Neutrophil (primary cell): ENCODE data around the gene C14orf132.

Experiments
- H3K27ac ChIP-seq: fragments of 200-600 bp; sonication (generic); 2 replicates; pipeline ENCODE4 v1.5.1; 2016; ENCODE audit warnings: mild to moderate bottlenecking, moderate library complexity
- H3K27me3 ChIP-seq: fragments of 200-600 bp; sonication (generic); 2 replicates; pipeline ENCODE4 v1.6.0; 2016; ENCODE audit warnings: mild to moderate bottlenecking
- H3K36me3 ChIP-seq: fragments of 200-600 bp; sonication (generic); 2 replicates; pipeline ENCODE4 v1.5.1; 2017
- H3K4me1 ChIP-seq, 2 experiments: fragments of 200-600 bp in 1 of 2; sonication (generic) in 1 of 2; 1 replicate in 1 of 2; 2 replicates in 1 of 2; pipeline versions ENCODE4 v1.5.1 to v1.6.1; 2013 to 2016; ENCODE audit warnings: low read depth in 1 of 2, low read length in 1 of 2, mild to moderate bottlenecking in 1 of 2, moderate library complexity in 1 of 2; ENCODE audit not compliant: control insufficient read depth in 1 of 2, insufficient read depth in 1 of 2
- H3K4me3 ChIP-seq, 2 experiments: fragments of 200-600 bp in 1 of 2; sonication (generic) in 1 of 2; 1 replicate in 1 of 2; 2 replicates in 1 of 2; pipeline ENCODE4 v1.5.1; 2013 to 2016; ENCODE audit warnings: low read depth in 1 of 2, low read length in 1 of 2, mild to moderate bottlenecking in 1 of 2, moderate library complexity in 1 of 2
- H3K9me3 ChIP-seq: fragments of 200-600 bp; sonication (generic); 2 replicates; pipeline ENCODE4 v1.5.1; 2016
- CTCF ChIP-seq: fragments of 200-600 bp; sonication (generic); IDR thresholded peaks from 2 replicates; pipeline ENCODE4 v1.5.1; 2016; ENCODE audit warnings: antibody characterized with exemption

C14orf132 gene

DNA sequence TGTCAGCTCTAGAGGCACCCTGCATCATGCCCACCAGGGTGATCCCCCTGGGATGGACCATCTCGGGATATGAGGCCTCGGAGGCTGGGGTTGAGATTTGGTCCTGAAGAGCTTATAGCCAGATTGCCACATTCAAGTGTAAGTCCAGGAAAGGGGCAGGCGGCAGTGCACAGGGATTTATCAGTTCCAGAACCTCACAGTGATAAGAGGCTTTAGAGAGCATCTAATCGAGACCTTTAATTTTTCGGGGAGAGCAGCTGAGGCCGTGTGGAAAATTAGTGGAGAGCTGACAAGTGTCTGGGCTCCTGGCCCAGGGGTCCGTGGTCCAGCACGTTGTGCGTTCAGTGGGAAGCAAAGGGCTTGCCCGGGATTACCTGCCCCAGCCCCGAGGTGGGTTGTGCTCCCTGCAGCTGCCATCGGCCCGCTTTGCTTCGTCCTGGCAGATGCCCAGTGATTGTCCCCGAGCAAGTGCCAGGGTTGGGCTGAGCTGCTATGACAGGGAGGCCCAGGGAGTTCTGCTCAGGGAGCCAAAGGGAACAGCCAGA lies 52.1 kb downstream of the C14orf132 start:
- H3K27ac ChIP-seq: no peak overlapping the region
- no peaks in the 10 kb centered on the region for H3K9me3 ChIP-seq
- H3K4me1 ChIP-seq: no peaks in the 10 kb centered on the region
- H3K36me3 ChIP-seq: no peaks in the 10 kb centered on the region
- TF ChIP-seq CTCF: no peak
- no peak overlapping the region for H3K4me3 ChIP-seq
- peaks cover 10% of the 10 kb centered on the region for H3K27me3 ChIP-seq

DNA sequence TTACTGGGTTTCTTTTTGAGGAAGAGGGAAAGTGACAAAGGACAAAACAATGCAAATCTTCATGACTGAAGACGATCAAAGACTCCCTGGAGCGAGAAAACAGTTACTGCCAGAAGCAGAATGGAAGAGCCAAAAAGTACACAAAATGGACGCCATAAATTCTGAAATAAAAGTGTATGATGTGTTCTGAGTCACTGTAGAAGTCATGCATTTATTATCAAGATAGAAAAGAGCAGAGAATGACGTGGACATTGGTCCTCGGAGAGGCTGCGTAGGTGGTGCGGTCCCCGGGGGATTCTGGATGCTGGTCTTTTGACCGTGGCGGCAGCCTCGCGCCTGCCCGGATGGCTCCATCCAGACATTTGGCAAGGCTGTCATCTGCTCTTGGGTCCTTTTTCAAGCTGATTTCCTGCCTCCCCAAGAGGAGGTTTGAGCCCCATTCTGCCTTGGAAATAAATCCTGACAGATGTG lies 52.8 kb downstream of the C14orf132 start:
- Histone ChIP-seq H3K36me3 (no peaks in the 10 kb centered on the region), H3K9me3 (no peaks in the 10 kb centered on the region), H3K4me3 (no peak overlapping the region), H3K27ac (no peak overlapping the region), H3K27me3 (peaks cover 10% of the 10 kb centered on the region), H3K4me1 (no peaks in the 10 kb centered on the region)
- TF ChIP-seq CTCF: no peak

GRCh38 chr14:96092936-96093335 lies 53.8 kb downstream of the C14orf132 start:
- peaks cover 10% of the 10 kb centered on the region for H3K27me3 ChIP-seq
- H3K4me3 ChIP-seq: no peak overlapping the region
- no peak overlapping the region for H3K27ac ChIP-seq
- no peak for TF ChIP-seq CTCF
- H3K4me1 ChIP-seq: no peaks in the 10 kb centered on the region
- H3K36me3 ChIP-seq: no peaks in the 10 kb centered on the region
- H3K9me3 ChIP-seq: no peaks in the 10 kb centered on the region

GRCh38 chr14:96094211-96094610 lies 55.0 kb downstream of the C14orf132 start:
- TF ChIP-seq CTCF: no peak
- Histone ChIP-seq H3K27me3 (peaks cover 10% of the 10 kb centered on the region), H3K9me3 (no peaks in the 10 kb centered on the region), H3K27ac (no peak overlapping the region), H3K4me3 (no peak overlapping the region), H3K4me1 (no peaks in the 10 kb centered on the region), H3K36me3 (no peaks in the 10 kb centered on the region)

- H3K27ac ChIP-seq: no peak overlapping the region
- H3K4me1 ChIP-seq: no peaks in the 10 kb centered on the region
- H3K36me3 ChIP-seq: no peaks in the 10 kb centered on the region
- no peak overlapping the region for H3K4me3 ChIP-seq
- peaks cover 10% of the 10 kb centered on the region for H3K27me3 ChIP-seq
- TF ChIP-seq CTCF: no peak
- H3K9me3 ChIP-seq: no peaks in the 10 kb centered on the region
Measured at GRCh38 chr14:96094656-96095055, 55.5 kb downstream of the C14orf132 start.

- no peak overlapping the region for H3K27ac ChIP-seq
- no peak for TF ChIP-seq CTCF
- H3K4me1 ChIP-seq: no peaks in the 10 kb centered on the region
- no peaks in the 10 kb centered on the region for H3K36me3 ChIP-seq
- H3K9me3 ChIP-seq: no peaks in the 10 kb centered on the region
- H3K4me3 ChIP-seq: no peak overlapping the region
- peaks cover 10% of the 10 kb centered on the region for H3K27me3 ChIP-seq
Measured at GRCh38 chr14:96095058-96095457, 55.9 kb downstream of the C14orf132 start.
